Activated CD4-positive, alpha-beta T cell treated with anti-CD3 and anti-CD28 coated beads, Interleukin-2, Interleukin-4, amounts not matched to agents 100 ng/mL and 50 ng/mL, durations not matched to agents 16 hours and 8 hours (primary cell): ENCODE results near the gene TBC1D2.
"Not testable (repeated sequence)": the region's sequence is repeated elsewhere in the genome, so short reads cannot be mapped to it uniquely, and the experiment has no call there.

Source experiments
- DNase-seq: peaks from one replicate; pipeline ENCODE4 v3.0.0-alpha.2; 2020; ENCODE audit warnings: low spot score

Gene TBC1D2

DNA sequence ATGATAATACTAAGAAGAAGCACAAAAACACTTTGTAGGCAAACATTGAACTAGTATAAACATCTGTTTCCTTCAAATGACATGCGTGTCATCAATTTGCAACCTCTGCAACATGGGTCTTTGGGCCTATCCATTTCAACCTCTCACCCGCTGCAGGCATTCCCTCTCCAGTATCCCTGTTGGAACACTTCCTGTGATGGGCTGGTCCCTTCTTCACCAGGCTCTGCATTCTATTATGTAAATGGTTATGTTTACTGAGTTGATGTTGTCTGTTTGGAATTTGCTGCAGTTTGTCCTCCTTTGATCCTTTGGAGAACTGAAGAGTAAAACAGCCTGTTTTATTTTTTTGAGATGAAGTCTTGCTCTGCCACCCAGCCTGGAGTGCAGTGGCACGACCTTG, 16.6 kb upstream of the TBC1D2 start:
- no peak for DNase-seq

DNA sequence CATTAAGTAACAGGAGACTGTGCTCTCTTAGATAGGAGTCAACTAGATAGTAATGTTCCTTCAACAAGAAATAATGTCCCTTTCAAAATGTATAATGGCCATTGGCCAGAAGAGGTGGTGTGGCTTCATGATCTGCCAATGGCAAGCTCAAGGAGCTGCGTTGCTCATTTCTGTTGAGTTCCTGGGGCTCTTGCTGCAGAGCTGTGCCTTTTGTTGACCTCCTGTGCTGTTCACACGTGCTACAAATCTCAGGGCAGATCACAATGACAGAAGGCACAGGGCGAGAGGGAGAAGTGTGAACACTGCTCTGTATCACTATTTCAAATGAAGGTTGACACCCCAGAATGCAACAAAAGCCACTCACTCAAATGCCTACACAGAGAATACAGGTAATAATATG, 16.0 kb upstream of the TBC1D2 start:
- no peak for DNase-seq

DNA sequence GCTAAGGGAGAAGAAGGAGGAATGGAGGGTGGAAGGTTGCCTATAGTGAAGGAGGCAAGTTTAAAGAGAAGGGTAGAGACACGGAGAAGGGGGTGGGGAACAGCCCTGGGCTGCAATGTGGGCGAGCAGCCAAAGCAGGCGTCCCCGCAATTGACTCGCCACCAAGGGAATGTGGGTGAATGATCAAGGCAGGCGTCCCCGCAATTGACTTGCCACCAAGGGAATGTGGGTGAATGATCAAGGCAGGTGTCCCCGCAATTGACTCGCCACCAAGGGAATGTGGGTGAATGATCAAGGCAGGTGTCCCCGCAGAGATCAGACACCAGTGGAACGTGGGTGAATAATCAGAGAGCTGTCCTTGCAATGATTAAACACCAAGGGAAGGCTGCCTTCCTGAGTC, 14.8 kb upstream of the TBC1D2 start:
- DNase-seq: not testable (repeated sequence)

DNA sequence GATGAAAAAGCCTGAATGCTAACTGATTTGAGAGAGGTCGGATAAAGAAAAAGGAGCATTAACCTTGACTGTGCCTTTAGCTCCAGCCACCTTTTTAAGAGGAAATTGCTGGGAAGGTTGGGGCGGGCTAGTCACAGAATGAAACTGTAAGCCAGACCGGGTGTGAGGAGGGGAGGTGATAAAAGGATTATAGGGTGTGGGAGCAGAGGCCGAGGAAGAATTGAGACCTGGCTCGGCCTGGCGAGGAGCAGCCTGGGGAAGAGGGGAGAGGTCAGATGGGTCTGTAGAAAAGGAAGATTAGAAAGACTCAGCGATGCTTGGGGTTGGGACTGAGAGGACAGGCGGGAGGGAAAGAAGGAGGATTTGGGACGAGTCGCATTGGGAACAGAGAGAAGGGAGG, 14.2 kb upstream of the TBC1D2 start:
- DNase-seq: not testable (repeated sequence)

DNA sequence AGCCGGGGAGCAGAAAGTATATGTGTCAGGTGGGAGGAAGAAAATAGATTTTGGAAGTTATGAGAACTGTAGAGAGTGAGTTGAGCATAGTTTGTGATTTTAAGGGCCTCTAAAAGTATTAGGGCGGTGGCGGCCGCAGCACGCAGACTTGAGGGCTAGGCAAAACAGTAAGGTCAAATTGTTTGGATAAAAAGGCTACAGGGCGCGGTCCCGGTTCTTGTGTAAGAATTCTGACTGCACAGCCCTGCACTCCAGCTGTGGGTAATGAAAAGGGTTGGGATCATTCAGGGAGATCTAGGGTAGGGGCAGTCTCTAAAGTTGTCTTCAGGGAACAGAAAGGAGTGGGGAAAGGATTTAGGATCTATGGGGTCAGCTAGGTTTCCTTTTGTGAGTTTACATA, 12.1 kb upstream of the TBC1D2 start:
- DNase-seq: not testable (repeated sequence)

DNA sequence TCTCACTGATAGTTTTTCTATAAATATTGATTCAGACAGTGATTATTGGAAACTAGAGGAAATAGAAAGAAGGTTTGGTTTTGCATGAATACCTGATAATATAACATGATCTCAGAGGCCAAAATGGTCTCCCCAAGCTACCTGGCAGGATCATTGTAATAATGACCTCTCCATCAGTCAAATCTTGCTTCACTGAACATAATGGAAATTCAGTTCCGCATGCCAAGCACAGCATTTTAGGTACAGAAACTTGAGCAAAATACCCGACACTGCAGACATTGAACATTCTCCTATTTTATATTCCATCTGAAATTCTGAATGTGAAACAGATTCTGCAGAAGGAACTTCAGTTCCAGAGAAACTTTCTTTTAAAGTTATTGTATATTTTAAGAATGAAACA, 9.1 kb upstream of the TBC1D2 start:
- DNase-seq: no peak

DNA sequence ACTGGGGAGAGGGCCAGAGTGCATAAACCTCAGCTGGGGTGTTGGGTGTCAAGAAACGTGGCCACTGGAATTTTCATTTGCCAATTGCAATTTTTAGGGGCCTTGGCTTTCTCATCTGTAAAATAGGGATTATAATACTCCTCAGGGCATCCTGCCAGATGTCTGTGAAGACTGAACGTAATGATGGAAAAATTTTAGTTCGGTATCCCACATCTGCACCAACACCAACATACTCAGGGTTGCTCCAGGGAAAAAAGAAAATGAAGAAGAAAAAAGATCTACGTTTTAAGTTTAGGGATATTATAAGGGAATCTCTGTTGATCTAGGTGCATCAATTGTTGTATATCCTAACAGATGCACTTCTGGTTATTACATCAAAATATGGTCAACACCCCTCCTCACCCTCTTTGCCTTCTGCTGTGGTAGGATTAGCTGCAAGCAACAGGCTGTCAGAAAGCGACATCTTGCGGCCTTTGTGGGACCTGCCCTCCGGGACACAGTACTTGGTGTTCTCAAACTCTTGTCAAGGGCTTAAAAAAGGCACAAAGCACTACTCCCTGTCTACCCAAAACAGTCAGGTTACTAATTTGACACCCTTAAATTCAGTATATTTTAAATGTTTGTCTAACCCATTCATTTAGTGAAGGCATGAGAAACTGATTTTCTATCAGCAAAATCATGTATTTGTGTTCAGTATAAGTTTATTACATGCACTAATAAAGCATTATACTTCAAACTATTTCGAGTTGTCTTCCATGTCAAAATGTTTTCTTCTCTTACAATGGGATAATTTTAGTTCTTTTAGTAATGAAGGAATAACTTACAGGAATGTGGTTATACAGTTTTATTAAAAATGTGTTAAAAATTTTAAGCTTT, 8.3 kb upstream of the TBC1D2 start:
- peak; percentile 85 for DNase-seq

DNA sequence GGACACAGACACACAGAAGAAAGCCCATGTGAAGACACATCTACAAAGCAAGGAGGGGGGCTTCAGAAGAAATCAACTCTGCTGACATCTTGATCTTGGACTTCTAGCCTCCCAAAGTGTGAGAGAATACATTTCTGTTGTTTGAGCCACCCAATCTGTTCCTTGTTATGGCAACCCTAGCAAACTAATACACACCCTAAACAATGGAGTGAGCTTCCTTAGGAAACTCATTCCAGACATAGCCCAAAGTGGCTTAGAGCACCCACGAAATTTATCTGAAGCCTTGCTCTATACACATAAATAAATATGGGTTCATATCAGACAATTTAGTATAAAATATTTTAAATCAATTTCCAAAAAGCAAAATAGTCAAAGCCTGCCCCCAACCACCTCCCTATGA, 7.6 kb upstream of the TBC1D2 start:
- DNase-seq: no peak

DNA sequence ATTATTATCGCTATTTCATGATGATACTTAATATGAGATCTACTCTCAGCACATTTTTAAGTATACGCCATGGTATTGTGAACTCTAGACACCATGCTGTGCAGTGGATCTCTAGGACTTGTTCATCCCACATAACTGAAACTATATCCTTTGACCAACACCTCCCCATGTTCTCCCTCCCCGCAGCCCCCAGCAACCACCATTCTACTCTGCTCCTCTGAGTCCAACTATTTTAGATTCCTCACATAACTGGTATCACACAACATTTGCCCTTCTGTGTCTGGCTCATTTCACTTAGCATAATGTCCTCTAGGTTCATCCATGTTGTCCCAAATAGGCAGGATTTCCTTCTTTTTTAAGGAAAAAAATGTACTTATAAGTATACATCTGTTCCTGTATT, 6.6 kb upstream of the TBC1D2 start:
- no peak for DNase-seq

DNA sequence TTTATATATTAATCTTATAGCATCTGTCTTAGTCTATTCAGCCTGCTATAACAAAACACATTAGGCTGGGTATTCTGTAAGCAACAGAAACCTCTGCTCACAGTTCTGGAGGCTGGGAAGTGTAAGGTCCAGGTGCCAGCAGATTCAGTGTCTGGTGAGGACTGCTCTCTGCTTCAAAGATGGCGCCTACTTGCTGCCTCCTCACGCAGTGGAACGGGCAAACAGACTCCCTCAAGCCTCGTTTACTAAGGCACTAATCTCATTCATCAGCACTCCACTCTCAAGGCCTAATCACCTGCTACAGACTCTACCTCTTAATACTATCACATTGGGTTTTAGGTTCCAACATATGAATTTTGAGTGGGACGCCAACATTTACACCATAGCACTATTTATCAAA, 5.2 kb upstream of the TBC1D2 start:
- DNase-seq: no peak

DNA sequence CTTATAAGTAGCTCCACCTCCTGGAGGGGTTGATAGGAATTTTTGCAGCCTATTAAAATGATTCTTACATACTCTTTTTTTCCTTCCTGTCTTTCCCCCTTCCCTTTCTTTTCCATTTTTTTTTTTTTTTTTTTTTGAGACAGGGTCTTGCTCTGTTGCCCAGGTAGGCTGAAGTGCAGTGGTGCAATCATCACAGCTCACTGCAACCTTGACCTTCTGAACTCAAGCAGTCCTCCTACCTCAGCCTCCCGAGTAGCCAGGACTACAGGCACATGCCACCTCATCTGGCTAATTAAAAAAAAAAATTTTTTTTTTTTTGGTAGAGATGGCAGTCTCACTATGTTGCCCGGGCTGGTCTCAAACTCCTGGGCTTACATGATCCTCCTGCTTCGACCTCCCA, 4.3 kb upstream of the TBC1D2 start:
- DNase-seq: no peak

DNA sequence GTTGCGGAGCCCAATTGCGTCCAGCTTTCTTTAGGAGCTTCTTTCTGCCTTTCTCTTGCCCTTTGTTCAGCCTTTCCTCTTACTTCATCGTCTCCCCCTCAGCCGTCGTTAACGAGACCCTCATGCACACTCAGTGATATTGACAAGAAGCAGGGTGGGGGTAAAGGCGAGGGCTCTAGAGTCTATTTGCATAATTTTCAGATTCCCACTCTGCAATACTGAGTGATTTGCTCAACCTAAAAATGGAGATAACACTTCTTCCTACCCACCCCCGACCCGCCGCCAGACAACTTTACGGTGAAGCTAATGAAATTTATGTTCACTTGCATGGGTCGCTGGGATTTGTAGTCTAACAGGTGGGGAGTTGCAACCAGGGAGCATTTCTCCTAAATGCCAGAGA, 1.3 kb upstream of the TBC1D2 start:
- DNase-seq: peak; percentile 32

DNA sequence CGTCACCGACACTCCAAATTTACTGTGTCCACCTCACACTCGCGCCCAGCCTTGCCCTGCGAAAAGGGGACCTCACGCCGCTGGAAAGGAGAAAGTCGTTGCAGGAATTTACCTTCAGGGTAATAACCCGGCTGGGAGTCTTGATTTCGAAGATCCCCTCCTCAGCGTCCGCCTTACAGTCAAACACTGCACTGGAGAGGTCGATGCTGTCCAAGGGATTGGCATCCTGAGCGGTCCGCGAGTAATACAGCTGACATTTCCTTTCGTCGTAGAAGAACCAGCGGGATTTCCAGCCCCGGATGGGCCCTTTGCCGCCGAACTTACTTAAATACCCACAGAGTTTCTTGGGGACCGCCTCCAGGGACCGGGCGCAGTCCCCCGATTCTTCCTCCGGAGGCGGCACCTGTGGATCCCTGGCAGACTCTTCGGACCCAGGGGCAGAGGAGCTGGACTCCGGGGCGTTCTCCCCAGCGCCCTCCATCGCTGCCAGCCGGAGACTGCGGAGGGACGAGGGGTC, 330 bp downstream of the TBC1D2 start:
- DNase-seq: no peak

DNA sequence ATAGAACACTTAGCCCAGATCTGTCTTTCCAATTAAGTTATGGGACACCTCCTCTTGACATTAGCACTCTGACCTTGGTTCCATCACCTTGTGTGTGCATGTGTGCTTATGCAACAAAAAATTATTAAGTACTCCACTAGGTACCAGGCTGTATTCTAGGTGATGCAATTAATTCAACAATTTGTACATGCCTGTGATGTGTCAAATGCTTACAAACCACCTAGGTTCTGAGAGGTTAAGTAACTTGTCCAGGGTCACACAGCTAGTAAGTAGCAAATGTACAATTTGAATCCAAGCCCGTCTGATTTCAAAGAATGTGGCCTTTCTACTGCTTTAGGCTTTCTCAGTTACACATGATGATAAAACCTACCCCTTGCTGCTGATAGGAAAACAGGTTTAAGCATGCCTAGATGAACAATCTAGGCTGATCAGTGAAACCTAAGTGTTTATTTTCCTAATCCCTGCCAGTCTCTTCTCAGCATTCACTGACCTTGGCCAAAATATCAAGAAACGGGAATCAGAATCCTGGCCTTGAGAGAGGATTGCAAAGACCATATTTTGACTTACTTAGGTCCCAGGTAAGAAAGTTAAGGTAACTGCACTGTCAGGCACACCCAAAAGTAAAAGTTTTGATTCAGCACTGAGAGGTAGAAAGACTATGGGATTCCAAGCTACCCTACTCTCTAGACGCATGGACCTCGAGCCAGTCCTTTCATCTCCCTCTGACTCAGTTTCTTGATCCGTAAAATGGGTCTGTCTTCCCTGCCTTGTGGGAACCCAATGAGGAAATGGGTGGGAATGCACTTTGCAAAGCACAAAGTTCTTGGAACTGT, 1.0 kb downstream of the TBC1D2 start:
- DNase-seq: no peak

DNA sequence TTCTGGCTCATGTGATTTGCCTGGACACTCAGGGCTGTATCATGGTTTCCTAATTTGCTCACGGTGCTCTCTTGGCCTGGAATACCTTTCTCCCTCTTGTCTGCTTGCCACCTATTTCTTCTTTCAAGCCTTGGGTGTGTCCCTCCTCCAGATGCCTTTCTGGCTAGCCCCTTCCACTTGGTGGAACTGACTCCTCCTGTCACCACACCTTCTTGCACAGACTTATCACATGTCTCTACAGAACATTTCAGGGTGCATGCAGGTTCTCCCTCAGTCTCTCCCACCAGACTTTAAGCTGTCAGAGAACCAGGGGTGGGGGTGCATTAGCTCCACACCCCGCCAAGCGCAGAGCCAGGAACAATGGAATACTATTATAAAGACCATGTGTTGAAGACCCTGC, 1.9 kb downstream of the TBC1D2 start:
- no peak for DNase-seq

DNA sequence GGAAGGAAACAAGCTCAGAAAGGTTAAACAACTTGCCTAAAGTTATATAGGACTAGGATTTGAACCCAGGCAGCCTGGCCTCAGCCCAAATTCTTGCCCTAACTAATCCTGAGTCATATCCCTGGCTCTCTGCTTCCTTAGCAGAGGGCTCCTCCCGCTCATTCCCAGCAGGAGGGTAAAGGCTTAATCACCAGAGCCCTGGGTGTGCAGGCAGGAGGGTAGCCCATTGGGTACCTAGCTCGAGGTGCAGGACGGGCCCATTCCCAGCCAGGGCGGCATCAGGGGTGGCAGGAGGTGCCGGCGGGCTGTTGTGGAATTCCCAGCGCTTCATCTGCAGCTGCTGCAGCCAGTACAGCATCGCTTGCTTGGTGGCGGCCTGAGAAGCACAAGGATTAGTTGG, 3.9 kb downstream of the TBC1D2 start:
- no peak for DNase-seq

DNA sequence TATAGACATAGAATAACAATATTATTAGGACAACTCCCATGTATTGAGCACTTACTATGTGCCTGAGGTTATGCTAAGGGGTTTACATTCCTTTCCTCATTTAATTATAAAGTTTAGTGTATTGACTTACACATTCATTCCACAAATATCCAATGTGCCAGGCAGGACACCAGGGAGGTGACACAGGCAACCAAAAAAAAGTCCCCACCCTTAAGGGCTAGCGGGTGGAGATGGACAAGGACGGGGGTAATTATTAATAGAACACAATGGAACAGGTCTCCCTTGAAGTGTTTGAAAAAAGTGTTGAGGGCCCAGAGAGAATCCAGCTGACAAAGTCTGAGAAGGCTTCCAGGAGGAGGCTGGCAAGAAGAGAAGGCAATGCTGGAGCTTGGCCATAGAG, 5.7 kb downstream of the TBC1D2 start:
- DNase-seq: no peak

DNA sequence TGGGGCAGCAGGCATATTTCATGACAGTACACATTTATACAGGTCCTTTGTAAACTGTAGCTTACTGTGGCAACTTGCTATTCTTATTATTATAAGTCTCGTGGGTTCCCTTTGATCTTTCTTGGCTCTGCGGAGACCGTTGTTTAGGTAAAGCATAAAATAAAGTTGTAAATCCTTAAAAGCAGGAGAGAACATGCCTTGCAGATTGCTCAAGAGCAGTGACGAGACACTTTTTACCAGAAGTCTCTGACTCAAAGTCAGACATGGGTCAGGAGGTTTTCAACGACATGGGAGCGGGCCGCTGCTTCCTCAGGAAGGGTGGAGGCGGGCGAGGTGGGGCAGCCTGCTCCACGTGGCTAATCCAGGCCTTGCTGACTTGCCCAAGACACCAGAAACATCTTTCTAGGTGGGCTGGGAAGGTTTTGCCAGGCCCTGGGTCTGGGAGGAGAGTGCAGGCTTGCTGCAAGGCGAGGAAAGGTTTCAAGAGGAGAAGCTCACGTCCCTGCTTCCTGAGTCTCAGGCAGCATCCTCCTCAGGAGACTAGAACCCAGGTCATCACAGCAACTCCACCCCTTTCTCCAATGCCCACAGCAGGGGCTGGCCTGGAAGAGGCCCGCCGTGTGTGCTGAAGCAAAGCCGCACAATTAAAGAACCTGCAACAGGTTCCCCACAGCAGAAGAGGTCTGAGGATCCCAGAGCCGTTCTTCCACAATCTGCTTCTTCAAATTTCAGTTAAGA, 6.5 kb downstream of the TBC1D2 start:
- DNase-seq: peak; percentile 27

DNA sequence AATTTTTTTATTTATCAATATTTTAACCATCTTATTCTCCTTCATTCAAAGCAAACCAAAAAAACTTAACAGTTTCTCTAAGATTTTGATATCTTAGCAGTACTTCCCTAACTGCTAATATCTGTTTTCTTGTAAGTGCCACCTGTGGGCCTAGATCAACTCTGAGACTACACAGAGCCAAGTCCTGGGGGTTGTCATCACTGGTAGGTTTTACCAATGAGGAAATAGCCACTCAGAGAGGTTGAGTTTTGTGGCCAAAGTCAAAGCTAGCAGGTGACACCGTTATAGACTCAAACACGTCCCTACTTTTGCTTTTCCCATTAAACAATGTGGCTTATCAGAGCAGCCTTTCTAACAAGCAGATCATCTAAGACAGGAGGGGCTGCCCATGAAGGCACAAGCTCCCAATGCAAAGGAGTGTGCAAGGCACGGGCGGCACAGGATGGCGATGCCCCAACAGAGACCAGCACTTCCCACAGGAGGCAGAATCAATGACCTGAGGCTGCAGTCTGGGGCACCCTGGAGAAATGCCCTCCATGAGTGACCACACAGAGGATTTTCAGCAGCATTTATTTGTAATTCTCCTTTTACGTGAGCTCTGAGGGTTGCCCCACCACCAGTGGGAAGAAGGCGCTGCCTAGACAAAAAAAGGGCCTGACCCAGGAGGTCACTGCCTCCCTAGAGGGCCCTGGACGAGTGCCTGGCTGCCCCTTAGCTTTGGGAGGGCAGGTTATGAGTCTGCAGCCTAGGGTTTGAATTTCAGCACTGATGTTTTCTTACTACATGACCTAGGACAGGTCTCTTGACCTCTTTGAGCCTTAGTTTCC, 7.4 kb downstream of the TBC1D2 start:
- DNase-seq: no peak

DNA sequence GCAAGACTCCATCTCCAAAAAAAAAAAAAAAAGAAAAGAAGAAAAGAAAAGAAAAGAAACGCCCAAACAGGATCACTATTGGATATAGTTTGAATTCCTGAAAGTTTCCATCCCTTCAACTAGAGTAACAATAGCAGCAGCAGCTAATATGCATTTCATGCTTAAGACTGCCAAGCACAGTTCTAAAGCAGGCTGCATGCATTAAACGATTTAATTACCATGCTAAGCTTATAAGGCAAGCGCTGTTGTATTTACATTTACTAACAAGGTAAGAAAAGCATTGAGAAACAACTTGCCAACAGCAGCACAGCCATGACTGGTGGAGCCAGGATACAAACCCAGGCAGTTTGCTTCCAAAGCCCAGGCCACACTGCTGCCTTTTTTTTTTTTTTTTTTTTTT, 13.0 kb downstream of the TBC1D2 start:
- no peak for DNase-seq
